PC-9 (cell line): Measurements from ENCODE around the gene TRABD2B.

Source experiments
- CTCF ChIP-seq: fragments of 200-600 bp; sonication (generic); conservative IDR thresholded peaks from 2 replicates; pipeline ENCODE4 v1.6.1; 2017; ENCODE audit warnings: mixed run types, antibody characterized with exemption, mild to moderate bottlenecking, moderate library complexity
- EZH2 ChIP-seq: fragments of 200-600 bp; sonication (generic); IDR thresholded peaks from 2 replicates; pipeline ENCODE4 v1.8.0; 2017; ENCODE audit warnings: antibody characterized with exemption, low read depth

DNA sequence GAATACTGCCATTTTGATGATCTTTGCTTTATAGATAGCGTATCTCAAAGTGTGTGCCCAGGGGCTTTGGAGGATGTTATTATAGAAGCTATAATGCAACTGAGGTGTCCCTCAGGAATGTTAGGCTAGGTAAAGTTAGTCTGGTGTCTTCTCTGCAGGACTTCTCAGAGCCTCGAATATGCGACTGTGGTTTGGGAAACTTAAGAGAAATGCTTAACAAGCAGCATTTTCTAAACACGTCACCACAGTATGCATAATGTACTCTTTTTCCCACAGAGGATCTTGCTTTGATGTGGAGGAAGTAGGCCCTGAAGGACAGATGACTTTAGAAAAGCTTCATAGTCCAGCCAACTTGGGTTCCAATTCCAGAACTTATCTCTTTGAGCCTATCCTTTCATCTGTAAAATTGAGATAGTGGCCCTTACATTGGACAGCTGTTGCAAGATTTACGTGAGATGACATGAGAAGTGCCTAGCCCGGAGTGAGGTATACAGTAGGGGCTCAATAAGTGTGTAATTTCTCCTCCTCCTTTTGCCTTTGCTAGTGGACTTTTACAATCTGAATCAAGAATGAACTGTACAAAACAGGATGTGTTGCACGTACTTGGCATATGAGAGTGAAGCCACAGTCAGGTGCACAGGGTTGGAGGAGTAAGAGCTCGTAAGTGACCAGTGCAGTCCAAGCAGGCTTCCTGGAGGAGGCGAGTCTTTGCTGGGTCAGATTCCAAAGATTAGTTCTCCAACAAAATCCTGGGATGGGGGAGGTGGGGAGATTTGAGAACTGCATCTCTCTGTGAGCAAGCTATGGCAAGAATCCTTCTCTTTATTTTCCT is 29.7 kb upstream of the TRABD2B start:
- TF ChIP-seq CTCF (no peak), EZH2 (no peak)
